ENCODE results near the gene TOP1. TPM values are rescaled to one million over a fixed set of nuclear protein-coding genes. Genes with fewer than 3 reads are reported as not detected.
"Not testable (repeated sequence)": the region's sequence is repeated elsewhere in the genome, so short reads cannot be mapped to it uniquely, and the experiment has no call there.

Gene TOP1
- total RNA-seq, 1 donor from 2014 or later, result 9.4 TPM

DNA sequence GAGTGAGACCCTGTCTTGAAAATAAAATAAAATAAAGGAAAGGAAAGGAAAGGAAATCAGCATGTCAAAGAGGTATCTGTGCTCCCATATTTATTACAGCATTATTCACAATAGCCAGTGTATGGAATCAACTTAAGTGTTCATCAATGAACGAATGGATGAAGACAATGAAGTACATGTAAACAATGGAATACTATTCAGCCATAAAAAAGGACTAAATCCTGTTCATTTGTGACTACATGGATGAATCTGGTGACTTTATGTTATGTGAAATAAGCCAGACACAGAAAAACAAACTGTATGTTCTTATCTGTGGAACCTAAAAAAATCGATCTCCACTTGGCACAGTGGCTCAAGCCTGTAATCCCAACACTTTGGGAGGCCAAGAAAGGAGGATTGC lies 28.0 kb upstream of the TOP1 start:
- Histone ChIP-seq H3K36me3 (no peaks in the 10 kb centered on the region), H3K27me3 (no peaks in the 10 kb centered on the region), H3K27ac (no peak overlapping the region), H3K4me1 (peaks cover 0 to 8% of the 10 kb centered on the region in 2 donors), H3K4me3 (no peak overlapping the region), H3K9me3 (no peaks in the 10 kb centered on the region)
- TF ChIP-seq, protein P1, sequence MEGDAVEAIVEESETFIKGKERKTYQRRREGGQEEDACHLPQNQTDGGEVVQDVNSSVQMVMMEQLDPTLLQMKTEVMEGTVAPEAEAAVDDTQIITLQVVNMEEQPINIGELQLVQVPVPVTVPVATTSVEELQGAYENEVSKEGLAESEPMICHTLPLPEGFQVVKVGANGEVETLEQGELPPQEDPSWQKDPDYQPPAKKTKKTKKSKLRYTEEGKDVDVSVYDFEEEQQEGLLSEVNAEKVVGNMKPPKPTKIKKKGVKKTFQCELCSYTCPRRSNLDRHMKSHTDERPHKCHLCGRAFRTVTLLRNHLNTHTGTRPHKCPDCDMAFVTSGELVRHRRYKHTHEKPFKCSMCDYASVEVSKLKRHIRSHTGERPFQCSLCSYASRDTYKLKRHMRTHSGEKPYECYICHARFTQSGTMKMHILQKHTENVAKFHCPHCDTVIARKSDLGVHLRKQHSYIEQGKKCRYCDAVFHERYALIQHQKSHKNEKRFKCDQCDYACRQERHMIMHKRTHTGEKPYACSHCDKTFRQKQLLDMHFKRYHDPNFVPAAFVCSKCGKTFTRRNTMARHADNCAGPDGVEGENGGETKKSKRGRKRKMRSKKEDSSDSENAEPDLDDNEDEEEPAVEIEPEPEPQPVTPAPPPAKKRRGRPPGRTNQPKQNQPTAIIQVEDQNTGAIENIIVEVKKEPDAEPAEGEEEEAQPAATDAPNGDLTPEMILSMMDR (IDR thresholded peaks at IDR 0.05), result no peak
- DNase-seq (ENCODE audit: low spot score in 2 of 2), result no peak
- intact Hi-C loops (cut with DNase I), result no loop called here

DNA sequence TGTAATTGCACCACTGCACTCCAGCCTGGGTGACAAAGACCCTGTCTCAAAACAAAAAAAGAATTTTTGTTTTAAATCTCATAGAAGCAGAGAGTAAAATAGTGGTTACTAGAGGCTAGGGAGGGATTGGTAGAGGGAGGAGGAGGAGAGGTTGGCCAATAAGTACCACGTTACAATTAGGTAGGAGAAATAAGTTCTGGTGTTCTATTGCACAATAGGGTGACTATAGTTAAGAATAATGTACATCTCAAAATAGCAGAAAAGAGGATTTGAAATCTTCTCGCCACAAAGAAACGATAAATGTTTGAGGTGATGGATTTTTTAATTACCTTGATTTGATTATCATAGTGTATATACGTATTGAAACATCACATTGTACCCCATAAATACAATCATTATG lies 27.1 kb upstream of the TOP1 start:
- Histone ChIP-seq H3K4me3 (no peak overlapping the region), H3K4me1 (peaks cover 0 to 11% of the 10 kb centered on the region in 2 donors), H3K27ac (no peak overlapping the region), H3K36me3 (no peaks in the 10 kb centered on the region), H3K9me3 (no peaks in the 10 kb centered on the region), H3K27me3 (no peaks in the 10 kb centered on the region)
- intact Hi-C loops (cut with DNase I), result no loop called here
- TF ChIP-seq, protein P1 (IDR thresholded peaks at IDR 0.05), result no peak
- no peak for DNase-seq (ENCODE audit: low spot score in 2 of 2)

DNA sequence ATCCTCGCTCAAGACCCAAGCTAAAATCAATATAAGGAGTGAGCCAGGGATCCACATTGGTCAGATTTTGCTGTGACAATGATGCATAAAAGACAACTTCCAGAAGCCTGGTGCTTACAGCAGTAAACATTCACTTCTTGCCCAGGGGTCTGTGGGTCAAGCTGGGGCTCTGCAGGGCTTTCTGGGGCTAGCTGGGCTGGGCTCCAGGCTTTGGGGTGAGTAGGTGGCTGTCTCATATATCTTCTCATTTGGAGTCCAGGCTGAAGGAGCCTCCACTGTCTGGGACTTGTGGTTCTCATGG lies 25.8 kb upstream of the TOP1 start:
- Histone ChIP-seq H3K36me3 (no peaks in the 10 kb centered on the region), H3K27me3 (no peaks in the 10 kb centered on the region), H3K27ac (peak overlapping the region; percentile 46 to 56), H3K4me1 (peaks cover 0 to 11% of the 10 kb centered on the region in 2 donors), H3K4me3 (no peak overlapping the region), H3K9me3 (no peaks in the 10 kb centered on the region)
- DNase-seq (ENCODE audit: low spot score in 2 of 2), result no peak
- intact Hi-C loops (cut with DNase I), result no loop called here
- TF ChIP-seq, protein P1 (IDR thresholded peaks at IDR 0.05), result no peak

DNA sequence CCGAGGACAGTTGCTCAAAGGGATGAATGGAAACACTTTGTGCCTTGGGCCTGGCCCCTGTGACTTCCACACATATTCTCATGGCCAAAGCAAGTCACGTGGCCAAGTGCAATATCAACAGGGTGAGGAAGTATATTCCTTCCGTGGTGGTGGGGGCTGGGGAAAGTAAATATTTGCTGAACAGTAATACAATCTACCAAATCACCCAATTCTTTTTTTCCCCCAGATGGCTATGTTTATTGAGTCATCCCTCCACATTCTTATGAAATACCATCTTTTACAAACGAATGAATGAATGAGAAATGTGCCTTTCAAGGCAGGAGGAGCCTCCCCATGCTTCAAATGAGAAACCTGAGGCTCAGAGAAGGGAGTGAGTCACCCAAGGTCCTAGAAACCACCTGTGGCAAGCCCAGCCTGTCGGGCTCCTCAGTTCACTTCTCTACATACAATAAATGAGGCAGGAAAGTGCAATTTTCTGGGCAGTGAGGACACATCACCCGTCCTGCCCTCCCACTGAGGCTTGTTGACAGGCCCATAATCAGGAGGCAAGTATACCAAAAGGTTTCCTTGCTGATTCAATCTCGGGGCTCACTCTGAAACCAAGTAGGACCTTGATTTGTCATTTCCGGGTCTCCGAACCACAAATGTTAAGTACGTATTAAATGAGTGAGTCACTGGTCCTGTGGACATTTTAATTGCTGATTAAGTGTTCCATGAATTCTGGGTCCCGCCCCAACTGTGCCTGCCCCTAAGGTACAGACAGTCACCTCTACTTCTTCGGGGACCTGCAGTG lies 25.3 kb upstream of the TOP1 start:
- H3K27me3 ChIP-seq, result no peaks in the 10 kb centered on the region
- peaks cover 0 to 11% of the 10 kb centered on the region in 2 donors for H3K4me1 ChIP-seq
- no peaks in the 10 kb centered on the region for H3K36me3 ChIP-seq
- H3K4me3 ChIP-seq, result no peak overlapping the region
- peak overlapping the region; percentile 46 to 56 for H3K27ac ChIP-seq
- intact Hi-C loops (cut with DNase I), result no loop called here
- H3K9me3 ChIP-seq, result no peaks in the 10 kb centered on the region
- peak; percentile 55 to 82 for DNase-seq (ENCODE audit: low spot score in 2 of 2)
- TF ChIP-seq, protein P1 (IDR thresholded peaks at IDR 0.05), result no peak

DNA sequence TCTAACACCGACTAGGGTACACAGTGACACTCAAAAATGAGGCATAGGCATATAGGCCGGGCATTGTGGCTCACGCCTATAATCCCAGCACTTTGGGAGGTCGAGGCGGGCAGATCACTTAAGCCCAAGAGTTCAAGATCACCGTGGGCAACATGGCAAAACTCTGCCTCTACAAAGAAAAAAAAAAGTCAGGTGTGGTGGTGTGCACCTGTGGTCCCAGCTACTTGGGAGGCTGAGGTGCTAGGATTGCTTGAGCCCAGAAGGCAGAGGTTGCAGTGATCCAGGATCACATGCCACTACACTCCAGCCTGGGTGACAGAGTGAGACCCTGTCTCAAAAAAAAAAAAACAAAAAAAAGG lies 24.7 kb upstream of the TOP1 start:
- Histone ChIP-seq H3K4me1 (peaks cover 0 to 11% of the 10 kb centered on the region in 2 donors), H3K27ac (peak overlapping the region; percentile 46 to 56)
- H3K27me3 ChIP-seq; H3K4me3 ChIP-seq; H3K9me3 ChIP-seq; intact Hi-C loops (cut with DNase I); H3K36me3 ChIP-seq; DNase-seq (ENCODE audit: low spot score in 2 of 2): not testable (repeated sequence)

DNA sequence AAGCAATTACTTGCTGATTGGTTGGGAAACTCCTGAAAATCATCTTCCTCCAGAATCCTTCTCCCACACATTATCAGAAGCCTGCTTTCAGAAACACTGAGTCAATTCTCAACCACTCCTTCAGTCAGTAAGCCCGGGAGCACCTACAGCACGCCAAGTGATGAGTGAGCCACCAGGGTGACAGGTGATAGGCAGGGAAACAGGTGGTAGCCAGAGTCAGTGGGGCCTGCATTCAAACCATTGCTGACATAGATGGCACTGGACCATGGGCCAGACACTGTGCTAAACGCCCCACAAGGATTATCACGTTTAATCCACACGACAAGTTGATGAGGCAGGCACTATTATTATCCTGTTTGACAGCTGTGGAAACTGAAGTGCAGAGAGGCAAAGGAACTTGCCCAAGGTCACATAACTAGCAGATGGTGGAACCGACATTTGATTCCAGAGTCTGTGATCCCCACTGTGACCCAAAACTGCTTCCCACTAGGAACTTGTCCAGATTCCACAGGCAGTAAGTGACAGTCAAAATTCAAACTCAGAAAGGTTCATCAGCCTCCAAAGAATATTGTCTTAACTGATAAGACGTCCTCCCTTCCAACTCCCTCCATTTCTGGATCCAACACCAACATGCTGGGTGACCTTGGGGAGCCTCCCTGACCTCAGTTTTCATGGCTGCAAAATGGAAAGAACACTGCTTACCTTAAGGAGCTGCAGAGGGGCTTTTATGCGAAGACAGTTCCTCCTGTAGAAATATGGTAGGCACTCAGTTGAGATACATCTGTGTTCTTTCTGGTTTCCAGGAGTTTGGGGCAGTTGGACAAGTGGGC lies 23.9 kb upstream of the TOP1 start:
- Histone ChIP-seq H3K4me1 (peaks cover 0 to 11% of the 10 kb centered on the region in 2 donors), H3K36me3 (no peaks in the 10 kb centered on the region), H3K9me3 (no peaks in the 10 kb centered on the region), H3K4me3 (no peak overlapping the region), H3K27me3 (no peaks in the 10 kb centered on the region), H3K27ac (peak overlapping the region; percentile 62 to 74)
- intact Hi-C loops (cut with DNase I), result no loop called here
- TF ChIP-seq, protein P1 (IDR thresholded peaks at IDR 0.05), result no peak
- no peak for DNase-seq (ENCODE audit: low spot score in 2 of 2)
